WI38 (cell line): ENCODE data around the gene AIMP1.

Source experiments
- H3K4me3 ChIP-seq: 2 replicates; pipeline ENCODE4 v1.5.1; 2011; ENCODE audit warnings: low read depth, mild to moderate bottlenecking, control low read depth, low read length
- TF ChIP-seq, protein P1 (sequence below): IDR thresholded peaks from 2 replicates; pipeline ENCODE4 v1.5.1; 2012; ENCODE audit warnings: low read depth, mild to moderate bottlenecking, control low read depth, low read length

AIMP1 gene

DNA sequence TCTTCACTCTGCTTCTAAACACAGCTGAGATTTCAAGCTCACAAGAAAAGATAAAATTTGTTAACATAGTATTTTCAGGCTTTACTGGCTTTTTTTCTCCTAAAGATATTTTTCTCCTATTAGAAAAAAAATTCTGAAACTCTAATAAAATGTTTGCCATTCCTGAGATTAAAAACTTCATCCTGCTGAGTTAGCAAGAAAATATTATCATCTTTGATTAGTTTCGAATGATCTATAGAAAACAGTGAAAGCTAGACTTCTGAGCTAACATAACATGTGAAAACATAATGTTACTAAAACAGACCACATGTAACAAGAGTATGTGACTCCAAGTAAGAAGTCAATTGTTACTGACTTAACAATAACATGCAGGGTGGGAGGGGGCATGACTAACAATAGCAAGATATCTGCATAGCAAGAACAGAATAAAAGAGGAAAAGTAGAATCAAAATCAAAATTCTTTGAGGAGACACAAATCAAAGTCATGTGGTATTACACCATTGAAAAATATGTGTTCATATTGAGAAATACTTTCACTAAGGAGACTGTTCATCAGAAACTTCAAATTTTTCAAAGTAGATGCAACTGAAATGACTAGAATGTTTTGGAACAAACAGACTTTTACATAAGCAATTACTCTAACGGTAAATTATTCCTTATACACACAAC is 14.8 kb upstream of the AIMP1 start:
- H3K4me3 ChIP-seq: no peak overlapping the region
- TF ChIP-seq, protein P1, sequence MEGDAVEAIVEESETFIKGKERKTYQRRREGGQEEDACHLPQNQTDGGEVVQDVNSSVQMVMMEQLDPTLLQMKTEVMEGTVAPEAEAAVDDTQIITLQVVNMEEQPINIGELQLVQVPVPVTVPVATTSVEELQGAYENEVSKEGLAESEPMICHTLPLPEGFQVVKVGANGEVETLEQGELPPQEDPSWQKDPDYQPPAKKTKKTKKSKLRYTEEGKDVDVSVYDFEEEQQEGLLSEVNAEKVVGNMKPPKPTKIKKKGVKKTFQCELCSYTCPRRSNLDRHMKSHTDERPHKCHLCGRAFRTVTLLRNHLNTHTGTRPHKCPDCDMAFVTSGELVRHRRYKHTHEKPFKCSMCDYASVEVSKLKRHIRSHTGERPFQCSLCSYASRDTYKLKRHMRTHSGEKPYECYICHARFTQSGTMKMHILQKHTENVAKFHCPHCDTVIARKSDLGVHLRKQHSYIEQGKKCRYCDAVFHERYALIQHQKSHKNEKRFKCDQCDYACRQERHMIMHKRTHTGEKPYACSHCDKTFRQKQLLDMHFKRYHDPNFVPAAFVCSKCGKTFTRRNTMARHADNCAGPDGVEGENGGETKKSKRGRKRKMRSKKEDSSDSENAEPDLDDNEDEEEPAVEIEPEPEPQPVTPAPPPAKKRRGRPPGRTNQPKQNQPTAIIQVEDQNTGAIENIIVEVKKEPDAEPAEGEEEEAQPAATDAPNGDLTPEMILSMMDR: no peak

DNA sequence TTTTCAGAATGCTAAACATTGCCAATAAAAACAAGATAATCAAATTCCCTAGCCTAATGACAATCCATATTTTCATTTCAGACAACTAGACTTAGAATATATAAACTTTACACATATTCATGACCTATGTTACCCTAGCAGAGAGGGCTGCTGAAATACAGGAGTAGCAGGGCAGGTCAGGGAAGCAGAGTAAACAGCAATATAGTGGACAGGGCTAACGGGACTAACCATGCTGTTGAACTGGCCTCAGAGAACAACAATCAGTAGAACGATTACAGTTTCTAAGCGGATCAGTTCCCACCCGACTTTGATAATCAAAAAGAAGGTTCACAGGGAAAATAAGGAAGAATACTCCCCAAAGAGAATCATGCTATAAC is 14.3 kb upstream of the AIMP1 start:
- no peak overlapping the region for H3K4me3 ChIP-seq
- TF ChIP-seq, protein P1: no peak

DNA sequence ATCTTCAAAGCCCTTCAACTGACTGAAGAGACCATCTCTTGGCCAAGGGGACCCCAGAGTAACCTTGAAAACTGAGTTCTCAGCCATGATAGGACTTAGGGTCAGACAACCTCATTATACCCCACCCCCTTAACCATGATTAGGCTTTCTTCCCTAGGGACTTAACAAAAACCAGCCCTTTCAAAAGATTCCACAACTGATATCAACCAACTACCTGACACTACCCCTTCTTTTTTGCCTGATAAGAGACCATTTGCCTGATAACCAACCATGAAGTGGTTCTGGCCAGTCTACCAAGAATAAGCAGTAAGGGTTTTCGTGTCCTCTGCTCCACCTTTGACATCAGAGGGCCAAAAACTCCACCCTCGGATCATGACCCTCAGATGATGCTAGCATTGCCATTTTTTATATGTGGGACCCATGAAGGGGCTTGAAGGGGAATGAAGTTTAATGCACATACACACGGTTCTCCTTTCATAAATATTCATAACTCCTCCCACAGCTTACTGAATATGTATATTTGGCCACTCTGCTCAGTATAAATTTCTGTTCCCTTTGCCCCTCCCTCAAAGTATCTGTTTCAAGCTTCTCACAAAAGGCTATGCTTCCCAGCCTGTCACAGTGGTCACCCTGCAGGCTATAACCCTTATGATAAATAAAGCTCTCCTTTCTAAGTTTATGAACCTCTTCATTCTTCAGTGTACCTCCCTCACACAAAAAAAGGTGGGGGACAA is 12.6 kb upstream of the AIMP1 start:
- no peak overlapping the region for H3K4me3 ChIP-seq
- TF ChIP-seq, protein P1: no peak

DNA sequence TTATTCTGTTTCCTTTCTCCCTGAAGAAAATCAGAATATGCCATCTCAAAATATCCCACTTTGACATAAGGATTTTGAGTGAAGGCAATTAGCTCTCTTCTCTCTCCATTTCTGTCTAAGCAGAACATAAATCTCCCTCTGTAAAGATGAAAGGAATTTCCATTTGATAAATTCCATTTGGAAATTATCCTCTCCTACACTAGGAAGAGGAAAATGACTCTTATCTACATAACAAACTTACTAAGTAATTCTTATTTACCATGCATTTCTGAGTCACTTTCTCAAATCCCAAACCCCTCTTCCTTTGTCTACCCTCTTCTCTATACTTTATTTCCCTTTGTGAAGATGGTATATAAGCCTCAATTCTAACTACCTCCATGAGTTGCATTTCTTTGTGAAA is 11.7 kb upstream of the AIMP1 start:
- TF ChIP-seq, protein P1: no peak
- H3K4me3 ChIP-seq: no peak overlapping the region

DNA sequence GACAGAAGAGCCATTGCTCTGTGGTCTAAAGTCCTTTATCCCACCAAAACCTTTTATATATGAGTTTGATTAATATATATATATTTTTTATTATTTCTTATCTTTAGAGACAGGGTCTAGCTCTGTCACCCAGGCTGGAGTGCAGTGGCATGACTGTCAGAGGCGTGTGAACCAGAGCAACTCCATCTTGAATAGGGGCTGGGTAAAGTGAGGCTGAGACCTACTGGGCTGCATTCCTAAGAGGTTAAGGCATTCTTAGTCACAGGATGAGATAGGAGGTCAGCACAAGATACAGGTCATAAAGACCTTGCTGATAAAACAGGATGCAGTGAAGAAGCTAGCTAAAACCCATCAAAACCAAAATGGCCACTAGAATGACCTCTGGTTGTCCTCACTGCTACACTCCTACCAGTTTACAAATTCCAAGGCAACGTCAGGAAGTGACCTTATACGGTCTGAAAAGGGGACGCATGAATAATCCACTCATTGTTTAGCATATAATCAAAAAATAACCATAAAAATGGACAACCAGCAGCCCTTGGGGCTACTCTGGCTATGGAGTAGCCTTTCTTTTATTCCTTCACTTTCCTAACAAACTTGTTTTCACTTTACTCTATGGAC is 10.8 kb upstream of the AIMP1 start:
- TF ChIP-seq, protein P1: no peak
- H3K4me3 ChIP-seq: no peak overlapping the region

DNA sequence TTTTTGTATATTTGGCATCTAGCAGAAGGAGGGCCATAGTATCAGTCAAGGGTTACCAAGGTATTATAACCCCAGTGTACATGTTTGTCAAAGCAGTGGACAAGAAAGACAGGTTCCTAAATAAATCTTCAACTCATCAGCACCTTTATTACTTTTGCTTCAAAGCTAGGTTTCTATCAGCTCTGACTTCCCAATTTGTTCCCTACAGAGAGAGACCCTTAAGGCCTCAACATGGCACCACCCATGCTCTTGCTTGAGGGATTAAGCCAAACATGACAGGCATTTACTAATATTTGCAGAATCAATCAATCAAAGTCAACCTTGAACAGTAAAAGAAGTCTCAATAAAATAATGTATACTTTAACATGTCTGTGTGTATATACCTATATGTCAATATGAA is 9.8 kb upstream of the AIMP1 start:
- TF ChIP-seq, protein P1: no peak
- no peak overlapping the region for H3K4me3 ChIP-seq

DNA sequence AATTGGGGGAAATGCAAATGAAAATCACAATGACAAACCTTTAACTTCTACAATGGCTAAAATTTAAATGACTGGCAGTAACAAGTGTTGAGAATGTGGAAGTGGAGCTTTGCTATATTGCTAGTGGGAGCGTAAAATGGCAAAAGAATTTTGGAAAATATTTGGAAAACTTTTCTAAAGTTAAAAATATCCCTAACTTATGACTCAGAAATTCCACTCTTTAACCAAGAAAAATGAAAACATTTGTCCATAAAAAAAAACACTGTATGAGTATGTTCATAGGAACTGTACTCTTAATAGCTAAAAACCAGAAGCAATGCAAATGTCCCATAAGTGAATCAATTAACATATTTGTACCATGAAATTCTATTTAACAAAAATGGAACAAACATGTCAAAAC is 4.0 kb upstream of the AIMP1 start:
- no peak overlapping the region for H3K4me3 ChIP-seq
- TF ChIP-seq, protein P1: no peak
